OCI-LY1 (cell line): ENCODE data around the gene DUSP3.

Source experiments
- H2AFZ ChIP-seq: fragments of 200-600 bp; sonication (generic), shearing (Covaris generic); 2 replicates; pipeline ENCODE4 v1.6.0; 2014; ENCODE audit warnings: antibody characterized with exemption, mild to moderate bottlenecking, low read length
- H3F3A ChIP-seq: fragments of 200-600 bp; sonication (generic), shearing (Covaris generic); 2 replicates; pipeline ENCODE4 v1.6.0; 2014; ENCODE audit warnings: mild to moderate bottlenecking, antibody characterized with exemption, low read length, moderate library complexity; ENCODE audit not compliant: insufficient read depth
- H3K27ac ChIP-seq: fragments of 200-600 bp; sonication (generic); 2 replicates; pipeline ENCODE4 v1.5.1; 2014; ENCODE audit warnings: low read length, mixed run types, mild to moderate bottlenecking, low read depth; ENCODE audit not compliant: poor library complexity, severe bottlenecking
- H3K27me3 ChIP-seq: fragments of 200-600 bp; sonication (generic); 2 replicates; pipeline ENCODE4 v1.6.0; 2014; ENCODE audit warnings: antibody characterized with exemption, mild to moderate bottlenecking, low read length, moderate library complexity; ENCODE audit not compliant: insufficient read depth
- H3K36me3 ChIP-seq: fragments of 200-600 bp; sonication (generic); 2 replicates; pipeline ENCODE4 v1.6.1; 2014; ENCODE audit warnings: mild to moderate bottlenecking, antibody characterized with exemption, low read length, moderate library complexity, mixed read lengths; ENCODE audit not compliant: insufficient read depth
- H3K4me1 ChIP-seq: fragments of 200-600 bp; sonication (generic); 2 replicates; pipeline ENCODE4 v1.5.1; 2014; ENCODE audit warnings: mild to moderate bottlenecking, low read length, moderate library complexity; ENCODE audit not compliant: insufficient read depth, severe bottlenecking
- H3K4me2 ChIP-seq: fragments of 200-600 bp; sonication (generic), shearing (Covaris generic); 2 replicates; pipeline ENCODE4 v1.6.1; 2014; ENCODE audit warnings: low read length
- H3K4me3 ChIP-seq: fragments of 200-600 bp; sonication (generic); 2 replicates; pipeline ENCODE4 v1.5.1; 2014; ENCODE audit warnings: low read length, low read depth, mild to moderate bottlenecking, mixed read lengths; ENCODE audit not compliant: poor library complexity, severe bottlenecking
- H3K79me2 ChIP-seq: fragments of 200-600 bp; shearing (Covaris generic); 2 replicates; pipeline ENCODE4 v1.6.1; 2016; ENCODE audit warnings: mixed run types, low read length, mixed read lengths; ENCODE audit not compliant: insufficient read depth
- H3K9ac ChIP-seq: fragments of 200-600 bp; sonication (generic), shearing (Covaris generic); 2 replicates; pipeline ENCODE4 v1.6.1; 2014; ENCODE audit warnings: mild to moderate bottlenecking, low read length, mixed read lengths
- H3K9me2 ChIP-seq: fragments of 200-600 bp; sonication (generic), shearing (Covaris generic); 2 replicates; pipeline ENCODE4 v1.6.1; 2014; ENCODE audit warnings: low read depth, mild to moderate bottlenecking, low read length, mixed read lengths
- H3K9me3 ChIP-seq: fragments of 200-600 bp; shearing (Covaris generic); 2 replicates; pipeline ENCODE4 v1.6.1; 2014; ENCODE audit warnings: low read length, mixed read lengths
- H4K20me1 ChIP-seq: fragments of 200-600 bp; sonication (generic), shearing (Covaris generic); 2 replicates; pipeline ENCODE4 v1.6.0; 2016; ENCODE audit warnings: mild to moderate bottlenecking, low read length; ENCODE audit not compliant: insufficient read depth
- EZH2 ChIP-seq: fragments of 200-600 bp; sonication (generic), shearing (Covaris generic); IDR thresholded peaks from 2 replicates; pipeline ENCODE4 v1.8.0; 2017; ENCODE audit warnings: borderline replicate concordance, mixed run types, mild to moderate bottlenecking, antibody characterized with exemption, low read length, moderate library complexity, mixed read lengths
- TF ChIP-seq, protein P1 (sequence below): fragments of 200-600 bp; sonication (generic), shearing (Covaris generic); IDR thresholded peaks from 2 replicates; pipeline ENCODE4 v1.5.1; 2017; ENCODE audit warnings: mild to moderate bottlenecking, antibody characterized with exemption, low read length, moderate library complexity, mixed read lengths

DUSP3 gene

DNA sequence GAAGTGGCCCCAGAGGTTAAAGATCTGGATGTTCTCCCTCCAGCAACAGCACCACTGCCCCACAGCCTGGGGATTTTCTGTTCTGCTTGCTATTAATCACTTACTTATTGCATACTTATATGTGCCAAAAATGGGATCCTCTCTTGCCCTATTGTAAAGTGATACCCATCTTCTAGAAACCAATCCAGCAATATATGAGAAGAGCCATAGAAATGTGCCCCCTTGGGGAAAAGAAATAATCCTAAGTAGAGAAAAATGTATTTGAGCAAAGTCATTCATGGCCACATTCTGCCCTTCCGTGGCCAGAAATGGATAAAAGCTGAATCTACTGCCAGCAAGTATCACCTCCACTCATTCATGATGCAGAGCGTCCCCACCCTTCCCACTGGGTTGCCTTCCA lies 41.1 kb downstream of the DUSP3 start:
- TF ChIP-seq EZH2: no peak
- TF ChIP-seq, protein P1, sequence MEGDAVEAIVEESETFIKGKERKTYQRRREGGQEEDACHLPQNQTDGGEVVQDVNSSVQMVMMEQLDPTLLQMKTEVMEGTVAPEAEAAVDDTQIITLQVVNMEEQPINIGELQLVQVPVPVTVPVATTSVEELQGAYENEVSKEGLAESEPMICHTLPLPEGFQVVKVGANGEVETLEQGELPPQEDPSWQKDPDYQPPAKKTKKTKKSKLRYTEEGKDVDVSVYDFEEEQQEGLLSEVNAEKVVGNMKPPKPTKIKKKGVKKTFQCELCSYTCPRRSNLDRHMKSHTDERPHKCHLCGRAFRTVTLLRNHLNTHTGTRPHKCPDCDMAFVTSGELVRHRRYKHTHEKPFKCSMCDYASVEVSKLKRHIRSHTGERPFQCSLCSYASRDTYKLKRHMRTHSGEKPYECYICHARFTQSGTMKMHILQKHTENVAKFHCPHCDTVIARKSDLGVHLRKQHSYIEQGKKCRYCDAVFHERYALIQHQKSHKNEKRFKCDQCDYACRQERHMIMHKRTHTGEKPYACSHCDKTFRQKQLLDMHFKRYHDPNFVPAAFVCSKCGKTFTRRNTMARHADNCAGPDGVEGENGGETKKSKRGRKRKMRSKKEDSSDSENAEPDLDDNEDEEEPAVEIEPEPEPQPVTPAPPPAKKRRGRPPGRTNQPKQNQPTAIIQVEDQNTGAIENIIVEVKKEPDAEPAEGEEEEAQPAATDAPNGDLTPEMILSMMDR: no peak
- no peak overlapping the region for H3K4me3 ChIP-seq
- H3K27ac ChIP-seq: no peak overlapping the region
- no peaks in the 10 kb centered on the region for H3K9me2 ChIP-seq
- no peaks in the 10 kb centered on the region for H4K20me1 ChIP-seq
- H2AFZ ChIP-seq: no peak overlapping the region
- H3K27me3 ChIP-seq: no peaks in the 10 kb centered on the region; the same call in 1 of the 2 replicates
- no peaks in the 10 kb centered on the region for H3K79me2 ChIP-seq
- no peaks in the 10 kb centered on the region for H3K36me3 ChIP-seq
- no peaks in the 10 kb centered on the region for H3F3A ChIP-seq
- no peaks in the 10 kb centered on the region for H3K9me3 ChIP-seq
- H3K4me1 ChIP-seq: no peaks in the 10 kb centered on the region
- H3K9ac ChIP-seq: no peak overlapping the region
- H3K4me2 ChIP-seq: no peak overlapping the region

DNA sequence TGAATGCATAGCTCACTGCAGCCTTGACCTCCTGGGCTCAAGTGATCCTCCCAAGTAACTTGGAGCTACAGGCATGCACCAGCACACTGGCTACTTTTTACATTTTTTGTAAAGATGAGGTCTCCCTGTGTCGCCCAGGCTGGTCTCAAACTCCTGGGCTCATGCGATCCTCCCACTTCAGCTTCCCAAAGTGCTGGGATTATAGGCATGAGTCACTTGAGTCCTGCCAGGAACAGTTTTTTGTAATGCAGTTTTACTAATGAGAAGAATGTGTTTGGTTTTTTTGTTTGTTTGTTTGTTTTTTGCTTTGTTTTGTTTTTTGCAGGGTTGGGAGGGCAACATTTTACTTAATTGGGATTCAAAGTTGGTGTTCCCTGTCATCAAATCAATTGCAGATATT lies 42.4 kb downstream of the DUSP3 start:
- Histone ChIP-seq H3K27me3 (peaks cover 3% of the 10 kb centered on the region; the same call in 1 of the 2 replicates), H3K4me3 (no peak overlapping the region), H3K79me2 (no peaks in the 10 kb centered on the region), H3K9me3 (no peaks in the 10 kb centered on the region), H3K27ac (no peak overlapping the region), H2AFZ (no peak overlapping the region), H3K36me3 (no peaks in the 10 kb centered on the region), H3K4me2 (no peak overlapping the region), H3F3A (no peaks in the 10 kb centered on the region), H3K9ac (no peak overlapping the region), H4K20me1 (no peaks in the 10 kb centered on the region), H3K4me1 (no peaks in the 10 kb centered on the region), H3K9me2 (no peaks in the 10 kb centered on the region)
- TF ChIP-seq, protein P1: no peak
- no peak for TF ChIP-seq EZH2

DNA sequence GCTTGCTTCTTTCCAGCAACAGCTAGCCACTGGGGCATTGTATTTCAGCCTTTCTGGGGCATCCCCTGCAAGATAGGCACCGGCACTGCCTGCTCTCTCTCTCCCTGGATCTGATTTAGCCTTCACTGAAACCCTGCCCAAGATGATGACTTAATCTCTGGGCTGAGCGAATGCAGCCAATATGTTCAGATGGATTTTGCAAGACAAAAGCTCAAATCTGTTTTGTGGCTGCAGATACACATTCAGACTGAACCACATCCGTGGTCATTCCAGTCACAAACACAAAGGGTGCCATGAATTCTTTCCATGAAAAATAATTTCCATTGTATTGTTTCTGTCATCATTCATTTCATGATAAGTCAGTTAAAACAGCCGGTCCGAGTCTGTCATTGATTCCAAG lies 44.4 kb downstream of the DUSP3 start:
- no peak overlapping the region for H2AFZ ChIP-seq
- H3K27ac ChIP-seq: no peak overlapping the region
- H3K9me3 ChIP-seq: no peaks in the 10 kb centered on the region
- no peak for TF ChIP-seq EZH2
- TF ChIP-seq, protein P1: no peak
- H3K27me3 ChIP-seq: peaks cover 3% of the 10 kb centered on the region; the same call in 1 of the 2 replicates
- no peak overlapping the region for H3K4me2 ChIP-seq
- H3K79me2 ChIP-seq: no peaks in the 10 kb centered on the region
- no peaks in the 10 kb centered on the region for H3K4me1 ChIP-seq
- no peak overlapping the region for H3K9ac ChIP-seq
- no peaks in the 10 kb centered on the region for H4K20me1 ChIP-seq
- H3K36me3 ChIP-seq: no peaks in the 10 kb centered on the region
- H3K4me3 ChIP-seq: no peak overlapping the region
- no peaks in the 10 kb centered on the region for H3F3A ChIP-seq
- H3K9me2 ChIP-seq: no peaks in the 10 kb centered on the region
